Measurements from ENCODE around the gene CCDC85C. TPM values are rescaled to one million over a fixed set of nuclear protein-coding genes. Genes with fewer than 3 reads are reported as not detected.

The CCDC85C gene
- total and polyA plus RNA-seq, 2 of the 8 experiments (the other 6 are each of a cell fraction or from before 2014, with no cell fraction given): 16.8 to 35.8 TPM

GRCh38 chr14:99554757-99555531, 49.1 kb downstream of the CCDC85C start (continued):
- TF ChIP-seq RNF2 (IDR thresholded peaks at IDR 0.05; ENCODE audit: borderline replicate concordance, low read depth, low read length, missing control alignments, poor library complexity, severe bottlenecking) (no peak), ZNF274 (IDR thresholded peaks at IDR 0.05; ENCODE audit: borderline replicate concordance, extremely low read depth, low read length) (no peak)

Data from H1 (cell line).